OCI-M2 (cell line): ENCODE results near the gene AMPD3.
"Not testable (repeated sequence)": the region's sequence is repeated elsewhere in the genome, so short reads cannot be mapped to it uniquely, and the experiment has no call there.

Experiments used
- DNase-seq: peaks from one replicate; lab custom pipeline; 2025; ENCODE audit not compliant: unreplicated experiment; lab: John Stamatoyannopoulos, UW

Gene AMPD3

GRCh38 chr11:10436683-10437082, 18.4 kb upstream of the AMPD3 start:
- not testable (repeated sequence) for DNase-seq

DNA sequence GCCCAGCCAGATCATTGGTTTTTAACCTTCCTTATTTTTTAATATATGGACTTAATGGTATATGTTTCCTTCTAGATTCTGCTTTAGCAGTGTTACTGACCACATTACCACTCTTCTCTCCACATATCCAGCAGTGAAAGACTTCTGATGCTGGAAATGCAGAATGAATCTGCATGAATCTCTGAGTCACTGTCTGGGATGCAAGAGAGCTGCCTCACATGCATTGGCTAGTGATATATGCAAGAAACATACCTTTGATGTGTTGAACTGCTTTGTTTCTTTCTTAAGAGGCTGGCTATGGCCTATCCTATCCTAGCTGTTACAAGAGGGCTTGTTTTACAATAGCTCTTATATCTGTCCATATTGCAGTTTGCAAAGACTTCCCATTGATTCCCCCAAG, 16.6 kb upstream of the AMPD3 start:
- no peak for DNase-seq

DNA sequence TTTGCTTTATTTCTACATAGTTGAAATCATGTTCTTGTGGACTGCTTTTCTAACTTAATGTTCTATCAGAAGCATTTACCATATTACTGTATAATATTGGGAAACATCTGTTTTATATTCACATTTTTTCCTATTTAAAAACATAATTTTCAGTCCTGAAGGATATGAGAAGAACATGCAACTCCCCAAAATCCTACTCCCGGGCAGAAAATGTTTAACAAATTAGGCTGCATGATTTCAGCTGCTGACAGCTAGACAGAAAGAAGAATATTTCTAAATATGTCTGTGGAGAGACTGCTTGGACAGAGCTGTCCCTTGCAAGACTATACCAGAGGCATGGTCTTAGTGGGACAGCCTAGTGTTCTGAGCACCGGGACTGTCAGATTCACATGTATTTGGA, 15.7 kb upstream of the AMPD3 start:
- DNase-seq, result no peak

- no peak for DNase-seq
Measured at GRCh38 chr11:10439924-10440323, 15.1 kb upstream of the AMPD3 start.

- DNase-seq, result no peak
Measured at GRCh38 chr11:10440401-10440800, 14.7 kb upstream of the AMPD3 start.

DNA sequence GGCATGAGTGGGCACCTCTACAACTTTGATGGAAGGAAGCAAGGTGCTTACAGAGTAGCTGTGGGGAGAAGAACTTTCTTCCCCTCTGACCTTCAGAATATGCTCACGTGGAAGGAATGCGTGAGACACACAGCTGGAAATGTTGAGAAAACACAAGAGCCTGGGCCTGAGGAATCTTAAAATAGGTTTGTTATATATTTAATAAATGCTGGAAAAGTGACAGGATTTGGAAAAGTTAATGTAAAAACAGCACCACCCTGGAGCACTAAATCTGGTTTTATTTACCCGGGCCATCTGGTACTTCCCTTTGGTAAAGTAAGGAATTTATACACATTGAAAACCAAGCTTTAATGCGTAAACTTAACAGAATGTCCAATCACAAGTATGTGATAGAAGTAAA, 14.0 kb upstream of the AMPD3 start:
- DNase-seq, result no peak

DNA sequence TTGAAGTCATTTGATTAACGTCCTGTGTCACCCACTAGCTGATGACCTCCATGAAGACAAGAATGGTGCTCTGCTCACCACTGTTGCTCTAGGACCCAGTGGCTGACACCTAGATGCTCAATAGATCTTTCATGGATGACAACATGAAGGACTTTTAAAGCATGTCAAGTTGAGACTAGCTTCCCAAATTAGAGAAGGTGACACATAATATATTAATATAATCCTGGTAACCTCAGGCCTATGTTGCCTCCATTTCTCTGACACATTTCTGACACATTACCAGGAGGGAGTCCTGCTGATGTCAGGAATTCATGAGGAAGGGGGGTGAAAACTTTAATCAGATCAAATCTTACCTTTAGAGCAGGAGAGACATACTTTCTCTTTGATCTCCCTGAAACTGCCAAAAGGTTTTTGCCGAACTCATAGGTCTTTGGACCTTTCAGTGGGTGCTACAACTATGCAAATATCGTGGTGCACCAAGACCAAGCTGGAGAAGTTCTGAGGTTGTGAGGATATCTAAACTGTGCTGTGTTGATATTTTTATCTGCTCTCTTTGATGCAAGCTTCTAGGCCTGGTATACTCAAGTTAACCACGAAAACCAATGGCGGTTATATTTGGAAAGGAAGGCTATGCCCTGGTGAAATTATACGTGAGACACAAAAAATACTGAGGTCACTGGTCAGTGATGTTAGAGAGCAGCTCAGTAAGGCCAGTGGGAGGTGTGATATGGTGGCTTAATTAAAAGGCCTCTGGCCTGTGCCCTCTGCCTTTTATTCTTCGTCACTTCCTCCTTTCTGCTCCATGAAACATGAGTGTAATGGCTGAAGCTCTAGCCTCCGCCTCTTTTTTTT, 13.2 kb upstream of the AMPD3 start:
- DNase-seq, result no peak

DNA sequence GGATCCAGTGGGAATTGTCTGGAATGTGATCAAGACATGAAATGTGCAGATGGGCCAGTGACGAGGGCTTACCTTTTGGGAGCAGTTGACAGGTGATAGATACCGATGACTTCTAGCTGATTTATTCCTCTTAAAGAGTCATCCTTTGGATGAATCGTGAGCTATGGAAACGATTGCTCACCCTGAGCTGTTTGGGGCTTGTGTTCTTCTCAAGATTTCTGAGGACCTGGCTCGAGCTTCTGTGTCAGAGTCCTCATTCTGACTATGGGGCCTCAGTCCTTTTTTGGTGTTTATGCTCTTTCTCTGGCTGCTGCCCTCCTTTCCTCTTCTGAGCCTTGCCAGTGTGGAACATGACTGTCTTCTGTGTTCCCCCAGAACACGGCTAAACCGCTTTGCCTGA, 11.9 kb upstream of the AMPD3 start:
- no peak for DNase-seq

DNA sequence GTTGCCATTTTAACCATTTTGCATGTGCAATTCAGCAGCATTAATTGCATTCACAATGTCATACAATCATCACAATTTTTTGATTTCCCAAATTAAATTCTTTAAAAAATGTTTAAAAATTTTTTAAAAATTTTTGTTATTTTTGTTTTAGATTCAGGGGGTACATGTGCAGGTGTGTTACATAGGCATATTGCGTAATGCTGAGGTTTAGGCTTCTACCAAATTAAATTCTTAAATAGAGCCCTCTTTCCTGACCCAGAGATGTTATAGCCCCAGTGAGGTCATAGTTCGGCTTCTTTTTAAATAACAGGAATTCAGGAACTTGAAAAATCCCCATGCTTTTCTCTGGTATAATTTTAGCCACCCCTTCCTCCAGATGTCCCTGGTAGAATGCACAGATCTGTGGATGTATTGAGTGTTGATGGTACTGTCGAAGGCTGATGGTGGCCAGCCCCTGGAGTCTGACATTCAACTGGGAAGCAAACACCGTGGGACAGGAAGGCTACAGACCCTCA, 11.3 kb upstream of the AMPD3 start:
- no peak for DNase-seq

DNA sequence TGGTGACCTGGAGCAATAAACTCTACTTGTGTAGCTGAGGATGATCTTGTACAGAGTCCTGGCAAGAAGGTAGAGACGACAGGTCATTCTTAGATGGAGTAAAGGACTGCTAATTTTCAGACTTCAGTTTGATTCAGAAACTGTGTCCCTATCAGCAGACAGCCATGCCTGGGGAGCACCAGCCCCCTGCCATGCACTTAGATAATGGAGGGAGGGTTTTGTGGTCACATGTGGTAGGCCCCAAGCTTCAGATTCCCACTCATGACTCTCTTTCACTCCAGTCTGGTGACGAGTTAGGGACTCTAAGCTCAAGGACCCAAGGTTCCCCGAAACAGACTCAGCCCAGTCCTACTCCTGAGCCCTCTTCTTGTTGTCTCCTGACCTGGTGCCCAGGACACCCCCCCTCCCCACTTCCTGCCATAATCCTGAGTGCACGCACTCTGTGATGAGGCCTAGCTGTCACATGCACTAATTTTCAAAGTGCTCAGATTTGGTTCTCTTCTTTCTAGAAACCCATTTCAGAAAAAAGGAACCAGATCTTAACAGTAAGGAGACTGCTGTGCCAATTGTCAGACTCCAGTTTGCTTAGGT, 10.2 kb upstream of the AMPD3 start:
- no peak for DNase-seq

DNA sequence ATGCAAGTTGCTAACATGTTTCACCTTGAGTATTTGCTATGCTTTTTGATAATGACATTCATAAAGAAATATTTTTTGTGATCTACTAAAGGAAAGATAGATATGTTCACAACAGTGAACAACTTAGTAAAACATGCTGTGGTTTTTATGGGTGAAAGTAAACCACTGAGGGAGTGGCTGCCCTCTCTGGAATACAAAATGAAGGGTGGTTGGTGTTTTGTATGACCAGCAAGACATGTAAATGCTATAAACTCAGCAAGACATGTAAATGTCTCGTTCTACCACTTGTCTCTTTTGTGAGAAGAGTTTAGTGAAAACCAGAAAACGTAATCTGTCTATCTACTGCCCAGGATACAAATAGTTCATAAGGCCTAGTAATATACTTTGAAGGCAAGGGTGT, 7.6 kb upstream of the AMPD3 start:
- no peak for DNase-seq

DNA sequence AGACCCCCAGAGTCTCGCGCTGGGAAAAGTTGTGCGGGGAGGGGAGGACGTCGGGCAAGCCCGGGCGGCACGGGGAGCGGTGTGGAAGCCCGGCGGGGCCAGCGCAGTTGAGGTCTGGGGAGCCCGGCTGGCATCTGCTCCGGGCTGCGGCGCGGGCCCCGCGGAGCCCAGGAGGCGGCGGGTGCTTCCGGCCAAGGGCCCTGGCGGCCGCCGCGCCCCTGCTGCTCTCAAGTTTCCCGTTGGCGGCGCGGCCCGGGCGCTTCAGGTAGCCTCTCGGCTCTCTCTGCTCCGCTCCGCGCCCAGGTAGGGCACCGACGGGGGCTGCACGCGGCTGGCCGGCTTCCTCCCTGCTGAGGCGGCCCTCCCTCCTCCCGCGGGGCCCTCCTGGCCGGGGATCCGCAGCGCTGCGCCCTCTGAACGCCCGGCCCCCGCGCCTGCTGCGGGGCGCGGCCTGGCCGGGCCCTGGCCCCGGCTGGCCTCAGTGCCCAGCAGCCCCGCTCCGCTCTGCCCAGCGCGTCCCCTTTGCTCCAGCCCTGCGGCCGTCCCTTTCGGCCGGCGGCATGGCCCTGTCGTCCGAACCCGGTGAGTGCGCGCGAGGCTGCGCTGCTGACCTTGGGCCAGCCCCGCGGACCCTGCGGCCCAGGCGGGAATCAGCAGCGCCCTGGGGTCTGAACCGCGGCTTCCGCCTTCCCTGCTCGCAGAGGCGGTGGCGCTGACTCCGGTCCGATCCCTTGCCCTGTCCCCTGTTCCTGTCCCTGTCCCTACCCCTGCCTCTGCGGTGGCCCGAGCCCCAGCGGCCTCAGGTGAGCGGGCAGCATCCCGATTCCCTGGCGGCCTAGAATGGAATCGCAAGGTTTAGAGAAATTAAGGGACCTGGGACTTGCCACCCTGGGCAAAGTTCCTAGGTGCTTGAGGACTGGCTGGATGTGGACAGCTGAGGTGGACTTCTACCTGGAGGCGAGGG, 4.3 kb upstream of the AMPD3 start:
- no peak for DNase-seq

- DNase-seq, result no peak
Measured at GRCh38 chr11:10451426-10452116, 3.5 kb upstream of the AMPD3 start.

- DNase-seq, result no peak
Measured at GRCh38 chr11:10452211-10452767, 2.8 kb upstream of the AMPD3 start.

DNA sequence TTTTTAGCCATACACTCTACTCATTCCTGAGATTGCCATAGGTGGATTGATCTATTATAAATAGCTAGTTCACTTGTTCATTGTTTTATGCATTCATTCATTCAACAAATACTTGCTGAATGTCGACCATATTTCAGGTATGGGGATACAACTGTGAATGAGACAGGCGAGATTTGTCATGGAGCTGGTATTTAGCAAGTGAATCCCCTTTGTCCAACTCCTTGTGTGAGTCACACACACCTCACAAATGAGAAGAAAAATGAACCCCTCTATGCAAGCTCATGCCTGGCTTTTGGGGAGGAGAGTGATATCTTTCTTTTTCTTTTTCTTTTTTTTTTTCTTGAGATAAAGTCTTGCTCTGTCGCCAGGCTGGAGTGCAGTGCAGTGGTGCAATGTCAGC, 1.8 kb upstream of the AMPD3 start:
- DNase-seq, result no peak

GRCh38 chr11:10455637-10456487, 798 bp downstream of the AMPD3 start:
- DNase-seq, result peak; percentile 37

DNA sequence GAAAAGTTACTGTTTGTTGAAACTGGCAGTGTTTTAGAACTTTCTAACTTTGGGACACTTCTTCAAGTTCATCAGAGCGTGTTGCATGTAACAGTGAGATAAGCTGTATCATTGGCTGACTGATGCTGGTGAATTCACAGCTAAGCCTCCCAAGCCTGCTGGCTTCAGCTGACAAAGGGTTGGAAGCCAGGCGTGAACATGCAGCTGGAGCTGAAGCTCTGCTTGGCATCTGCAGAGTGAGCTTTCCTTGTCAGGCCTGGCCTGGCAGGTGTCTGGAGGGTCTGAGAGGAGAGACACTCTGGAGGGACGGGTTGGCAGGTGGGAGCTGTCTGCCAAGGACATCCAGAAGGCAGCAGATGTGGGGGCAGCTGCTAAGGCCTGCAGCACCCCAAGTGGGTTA, 1.5 kb downstream of the AMPD3 start:
- DNase-seq, result peak; percentile 24

DNA sequence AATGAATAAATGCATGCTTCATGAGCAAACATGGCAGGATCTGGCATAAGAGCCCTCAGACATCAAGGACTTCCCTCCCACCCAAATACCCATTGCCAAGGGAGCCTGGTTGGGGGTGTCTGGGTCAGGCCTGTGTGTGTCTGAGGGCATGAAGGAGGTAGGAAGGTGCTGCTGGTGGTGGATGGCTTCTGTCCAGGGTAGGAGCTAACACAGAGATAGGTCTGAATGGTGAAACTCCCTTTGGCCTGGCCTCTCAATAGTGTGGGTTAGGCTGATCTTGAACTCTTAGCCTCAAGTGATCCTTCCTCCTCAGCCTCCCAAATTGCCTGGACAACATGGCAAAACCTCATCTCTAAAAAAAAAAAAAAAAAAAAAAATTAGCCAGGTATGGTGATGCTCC, 2.8 kb downstream of the AMPD3 start:
- DNase-seq, result no peak
